H1 (cell line): Measurements from ENCODE around the gene YPEL5. TPM values are rescaled to one million over a fixed set of nuclear protein-coding genes. Genes with fewer than 3 reads are reported as not detected.
A peak's percentile ranks its signal among the peaks of the same experiment; 100 is the strongest.

Experiments used
- CTCF ChIA-PET: fragments of 300-600 bp; sonication (Branson Sonifier 250); formaldehyde crosslinking; loops from one replicate; lab custom pipeline; 2021; ENCODE audit not compliant: partially characterized antibody; lab: Charles Lee
- POLR2A ChIA-PET: fragments of 300-600 bp; sonication (Branson Sonifier 250); formaldehyde crosslinking; loops from one replicate; lab custom pipeline; 2021; ENCODE audit warnings: inconsistent platforms; ENCODE audit not compliant: partially characterized antibody; lab: Charles Lee
- DNase-seq, 2 experiments: peaks; one replicate each; pipeline versions ENCODE4 v3.0.0 to v3.0.0-alpha.2; 2010 to 2022; ENCODE audit warnings: low spot score in 2 of 2, low read depth in 1 of 2, mixed read lengths in 1 of 2
- FAIRE-seq: peaks from 2 replicates; lab custom pipeline; 2011; peaks lifted over from hg19 to GRCh38; lab: Jason Lieb, UNC
- H2AFZ ChIP-seq: 2 replicates; pipeline ENCODE4 v1.8.1; 2012; ENCODE audit warnings: low read length, inconsistent platforms
- H2AK5ac ChIP-seq: 2 replicates; pipeline ENCODE4 v1.6.1; 2013; ENCODE audit warnings: low read depth, low read length
- H2BK120ac ChIP-seq: replicated peaks from 2 replicates; pipeline ENCODE3; 2013; ENCODE audit warnings: low read depth, low read length, inconsistent platforms
- H2BK12ac ChIP-seq: 2 replicates; pipeline ENCODE4 v1.6.1; 2013; ENCODE audit warnings: low read depth, low read length
- H2BK15ac ChIP-seq: 2 replicates; pipeline ENCODE4 v1.6.1; 2013; ENCODE audit warnings: low read length
- H2BK20ac ChIP-seq: 2 replicates; pipeline ENCODE4 v1.6.1; 2013; ENCODE audit warnings: low read length
- H2BK5ac ChIP-seq: 2 replicates; pipeline ENCODE4 v1.6.1; 2013; ENCODE audit warnings: low read depth, low read length
- H3K14ac ChIP-seq: 2 replicates; pipeline ENCODE4 v1.6.1; 2013; ENCODE audit warnings: inconsistent platforms; ENCODE audit not compliant: insufficient read length
- H3K18ac ChIP-seq: 2 replicates; pipeline ENCODE4 v1.6.1; 2013; ENCODE audit warnings: low read length; ENCODE audit errors: extremely low read depth
- H3K23ac ChIP-seq: 2 replicates; pipeline ENCODE4 v1.6.1; 2013; ENCODE audit warnings: inconsistent platforms; ENCODE audit not compliant: insufficient read length
- H3K23me2 ChIP-seq: 2 replicates; pipeline ENCODE4 v1.6.1; 2013; ENCODE audit warnings: low read depth, low read length
- H3K27ac ChIP-seq: 2 replicates; pipeline ENCODE4 v1.6.1; 2011; ENCODE audit warnings: low read depth, low read length, inconsistent platforms
- H3K27me3 ChIP-seq, 4 experiments: replicated peaks in 1 of 4; 1 replicate in 1 of 4; 2 replicates in 3 of 4; pipeline versions ENCODE4 v1.6.1 to v1.8.1; 2011 to 2013; ENCODE audit warnings: low read length in 3 of 4, mild to moderate bottlenecking in 3 of 4, inconsistent platforms in 2 of 4, mixed read lengths in 2 of 4, moderate library complexity in 1 of 4; ENCODE audit not compliant: control insufficient read depth in 3 of 4, insufficient read depth in 3 of 4; ENCODE audit errors: extremely low read depth in 1 of 4
- H3K36me3 ChIP-seq, 4 experiments: 2 replicates each; pipeline versions ENCODE4 v1.6.1 to v1.8.1; 2011 to 2013; ENCODE audit warnings: mild to moderate bottlenecking in 4 of 4, low read length in 3 of 4, moderate library complexity in 2 of 4, control low read depth in 1 of 4, inconsistent platforms in 1 of 4; ENCODE audit not compliant: insufficient read depth in 4 of 4, control insufficient read depth in 2 of 4
- H3K4ac ChIP-seq: replicated peaks from 2 replicates; pipeline ENCODE3; 2013; ENCODE audit warnings: low read length, low read depth, mixed read lengths, inconsistent platforms; ENCODE audit not compliant: insufficient read length
- H3K4me1 ChIP-seq, 4 experiments: replicated peaks in 1 of 4; 1 replicate in 1 of 4; 2 replicates in 3 of 4; pipeline versions ENCODE4 v1.6.1 to v1.8.1; 2011 to 2013; ENCODE audit warnings: low read length in 3 of 4, inconsistent platforms in 2 of 4, mixed read lengths in 1 of 4; ENCODE audit not compliant: insufficient read depth in 4 of 4, control insufficient read depth in 3 of 4
- H3K4me2 ChIP-seq, 2 experiments: 2 replicates each; pipeline versions ENCODE4 v1.6.1 to v1.8.1; 2011 to 2013; ENCODE audit warnings: low read depth in 2 of 2, low read length in 2 of 2, control low read depth in 1 of 2, inconsistent platforms in 1 of 2, mild to moderate bottlenecking in 1 of 2; ENCODE audit not compliant: insufficient read depth in 1 of 2
- H3K4me3 ChIP-seq, 4 experiments: fragments of 200-600, 300-600 bp in 1 of 4; sonication (generic), shearing (Covaris generic), sonication (Bioruptor Twin) in 1 of 4; 2 replicates each; pipeline versions ENCODE4 v1.5.1 to v1.8.1; 2011 to 2016; ENCODE audit warnings: low read length in 4 of 4, low read depth in 3 of 4, control low read depth in 2 of 4, inconsistent platforms in 2 of 4, mild to moderate bottlenecking in 2 of 4, mixed read lengths in 1 of 4, moderate library complexity in 1 of 4; ENCODE audit not compliant: insufficient read depth in 2 of 4; ENCODE audit errors: extremely low read depth in 1 of 4
- H3K56ac ChIP-seq: replicated peaks from 2 replicates; pipeline ENCODE3; 2013; ENCODE audit warnings: low read depth, mild to moderate bottlenecking, mixed read lengths, low read length, inconsistent platforms; ENCODE audit not compliant: insufficient read length
- H3K79me1 ChIP-seq: 2 replicates; pipeline ENCODE4 v1.6.1; 2013; ENCODE audit warnings: low read depth, low read length, control low read depth
- H3K79me2 ChIP-seq, 2 experiments: 2 replicates each; pipeline versions ENCODE4 v1.6.1 to v1.8.1; 2012 to 2013; ENCODE audit warnings: low read length in 2 of 2, mild to moderate bottlenecking in 2 of 2, inconsistent platforms in 1 of 2; ENCODE audit not compliant: insufficient read depth in 2 of 2, control insufficient read depth in 1 of 2
- H3K9ac ChIP-seq, 4 experiments: replicated peaks in 1 of 4; 1 replicate in 1 of 4; 2 replicates in 3 of 4; pipeline versions ENCODE4 v1.6.1 to v1.8.1; 2011 to 2013; ENCODE audit warnings: low read depth in 3 of 4, low read length in 3 of 4, control low read depth in 2 of 4, mild to moderate bottlenecking in 2 of 4, moderate library complexity in 2 of 4, inconsistent platforms in 1 of 4; ENCODE audit errors: extremely low read depth in 1 of 4
- H3K9me3 ChIP-seq, 2 experiments: 2 replicates each; pipeline versions ENCODE4 v1.6.1 to v1.8.1; 2012 to 2013; ENCODE audit warnings: mild to moderate bottlenecking in 2 of 2, moderate library complexity in 2 of 2, control low read depth in 1 of 2, inconsistent platforms in 1 of 2, low read depth in 1 of 2, low read length in 1 of 2, mixed read lengths in 1 of 2; ENCODE audit not compliant: insufficient read depth in 2 of 2
- H4K20me1 ChIP-seq, 2 experiments: replicated peaks in 1 of 2; 2 replicates each; pipeline versions ENCODE3 to v1.8.1; 2011 to 2013; ENCODE audit warnings: inconsistent platforms in 2 of 2, low read length in 2 of 2, mild to moderate bottlenecking in 1 of 2; ENCODE audit not compliant: insufficient read depth in 2 of 2, control insufficient read depth in 1 of 2
- H4K5ac ChIP-seq: 2 replicates; pipeline ENCODE4 v1.6.1; 2013; ENCODE audit warnings: low read length, low read depth, mixed read lengths, inconsistent platforms; ENCODE audit not compliant: insufficient read length
- H4K8ac ChIP-seq: 2 replicates; pipeline ENCODE4 v1.8.0; 2013; ENCODE audit warnings: mild to moderate bottlenecking, moderate library complexity, low read length, inconsistent platforms; ENCODE audit not compliant: insufficient read depth; ENCODE audit errors: extremely low read depth
- H4K91ac ChIP-seq: replicated peaks from 2 replicates; pipeline ENCODE3; 2013; ENCODE audit warnings: low read length, mixed read lengths, inconsistent platforms; ENCODE audit not compliant: insufficient read length
- JUN ChIP-seq: IDR thresholded peaks from 2 replicates; pipeline ENCODE4 v1.6.1; 2011; ENCODE audit warnings: low read depth, mild to moderate bottlenecking, improper control_type of control experiment, low read length
- YY1 ChIP-seq: IDR thresholded peaks from 2 replicates; pipeline ENCODE4 v1.6.1; 2011; ENCODE audit warnings: low read depth, mild to moderate bottlenecking, low read length
- WGBS, 2 experiments: shearing (Covaris generic) in 1 of 2; methylation state at CpG; one replicate each; pipeline versions ENCODE4 v1.1.6 to v1.1.7; 2013 to 2015; ENCODE audit warnings: low lambda C conversion rate in 2 of 2, mixed read lengths in 2 of 2, inconsistent platforms in 1 of 2, low coverage in 1 of 2, missing lambda C conversion rate in 1 of 2; ENCODE audit not compliant: insufficient replicate concordance in 2 of 2, insufficient coverage in 1 of 2, insufficient read length in 1 of 2; ENCODE audit errors: extremely low coverage in 1 of 2, missing lambda C conversion rate in 1 of 2; 5-methylcytosine and 5-hydroxymethylcytosine counted together
- polyA plus RNA-seq, 7 experiments: library from polyadenylated mRNA; depleted of rRNA in 3 of 7; stranded (reverse) in 5 of 7; unstranded in 2 of 7; fragments of >200 nt in 5 of 7; fragments of 200-250 nt in 2 of 7; gene quantifications; 1 replicate in 5 of 7; 2 replicates in 1 of 7; 4 replicates in 1 of 7; pipeline versions ENCODE4 v1.2.1 to v1.2.3, GENCODE V29; 2011 to 2013; ENCODE audit warnings: missing spikeins in 2 of 7, mixed read lengths in 2 of 7
- total RNA-seq: library from RNA; stranded (reverse); fragmentation: NEBNext Ultra II Directional; extraction: Animal tissue kit (Norgen Biotek cat#: 25700); gene quantifications from 2 replicates; pipeline ENCODE4 v1.2.1, GENCODE V29; 2021
- TF ChIP-seq, protein P1 (sequence below): IDR thresholded peaks from 2 replicates; pipeline ENCODE4 v1.6.1; 2012; ENCODE audit warnings: inconsistent platforms

YPEL5 gene
- total and polyA plus RNA-seq, 2 of the 8 experiments (the other 6 are each of a cell fraction or from before 2014, with no cell fraction given), result 18.5 to 28.0 TPM

DNA sequence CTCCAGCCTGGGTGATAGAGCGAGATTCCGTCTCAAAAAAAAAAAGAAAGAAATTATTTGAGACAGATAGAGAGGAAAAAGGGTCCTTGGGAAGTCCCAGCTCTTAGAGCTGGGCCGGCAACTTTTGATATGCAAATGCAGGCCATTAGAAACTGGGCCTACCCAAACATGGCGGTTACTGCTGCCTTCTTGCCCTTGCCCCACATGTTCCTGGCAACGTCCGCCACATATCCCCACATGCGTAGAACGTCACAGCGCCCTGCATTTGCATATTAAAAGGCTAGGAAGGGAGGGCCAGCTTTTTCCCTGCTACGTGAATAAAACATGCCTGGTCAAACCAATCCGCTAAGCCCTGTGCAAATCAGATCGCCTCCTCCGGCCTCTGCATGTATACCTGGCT lies 43.8 kb downstream of the YPEL5 start:
- no peak overlapping the region for H2AFZ ChIP-seq
- H3K4ac ChIP-seq, result no peak overlapping the region
- no peak overlapping the region for H3K4me3 ChIP-seq
- FAIRE-seq, result no peak
- peaks cover 0 to 11% (median 3%) of the 10 kb centered on the region in 4 experiments; a peak in 3 of 7 replicates for H3K4me1 ChIP-seq
- H4K5ac ChIP-seq, result no peak overlapping the region
- CTCF ChIA-PET, result interaction anchor here (1.4 to 2.3 kb wide), 4 partner anchors 26 to 521 kb away, joined by 5 to 9 read pairs (median 6); no protein-coding TSS in a partner anchor
- no peaks in the 10 kb centered on the region for H3K23me2 ChIP-seq
- no peaks in the 10 kb centered on the region for H3K79me2 ChIP-seq
- H3K9ac ChIP-seq, result no peak overlapping the region
- WGBS, 2 experiments, result 83% methylated on average over 12 of the region's 13 CpGs; no CpG with 5 or more reads in 1 of the 2 experiments
- no peak overlapping the region for H2BK120ac ChIP-seq
- no peak overlapping the region for H4K91ac ChIP-seq
- H3K9me3 ChIP-seq, result no peaks in the 10 kb centered on the region
- no peak overlapping the region for H3K23ac ChIP-seq
- H4K20me1 ChIP-seq, result no peaks in the 10 kb centered on the region
- no peak overlapping the region for H3K27ac ChIP-seq
- H3K18ac ChIP-seq, result no peak overlapping the region
- H2BK5ac ChIP-seq, result no peak overlapping the region
- 0 out of 2 replicates have a peak overlapping the region, but pooled peaks have one; percentile 25 for H2BK15ac ChIP-seq
- no peak for DNase-seq
- no peaks in the 10 kb centered on the region for H3K79me1 ChIP-seq
- POLR2A ChIA-PET, result interaction anchor here (0.9 kb wide), 1 partner anchor 10 kb away, joined by 3 read pairs; no protein-coding TSS in a partner anchor
- H2BK20ac ChIP-seq, result no peak overlapping the region
- H4K8ac ChIP-seq, result no peak overlapping the region
- H3K56ac ChIP-seq, result no peak overlapping the region
- H3K14ac ChIP-seq, result no peak overlapping the region
- TF ChIP-seq YY1 (peak; percentile 69; the same call in 1 of the 2 replicates), JUN (no peak)
- TF ChIP-seq, protein P1, sequence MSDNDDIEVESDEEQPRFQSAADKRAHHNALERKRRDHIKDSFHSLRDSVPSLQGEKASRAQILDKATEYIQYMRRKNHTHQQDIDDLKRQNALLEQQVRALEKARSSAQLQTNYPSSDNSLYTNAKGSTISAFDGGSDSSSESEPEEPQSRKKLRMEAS, result peak; percentile 65
- no peak overlapping the region for H2AK5ac ChIP-seq
- H2BK12ac ChIP-seq, result no peak overlapping the region
- no peaks in the 10 kb centered on the region for H3K27me3 ChIP-seq
- H3K36me3 ChIP-seq, result no peaks in the 10 kb centered on the region
- H3K4me2 ChIP-seq, result no peak overlapping the region
